ENCODE results near the gene THSD4.
A peak's percentile ranks its signal among the peaks of the same experiment; 100 is the strongest.

The THSD4 gene

GRCh38 chr15:71780115-71780976, 665.1 kb downstream of the THSD4 start:
- no peak for DNase-seq

- no peak for DNase-seq
Observed at GRCh38 chr15:71781179-71781964, 666.1 kb downstream of the THSD4 start.

- no peak for DNase-seq
Observed at GRCh38 chr15:71781965-71782265, 666.6 kb downstream of the THSD4 start.

- DNase-seq: no peak
Observed at GRCh38 chr15:71782422-71783165, 667.3 kb downstream of the THSD4 start.

DNA sequence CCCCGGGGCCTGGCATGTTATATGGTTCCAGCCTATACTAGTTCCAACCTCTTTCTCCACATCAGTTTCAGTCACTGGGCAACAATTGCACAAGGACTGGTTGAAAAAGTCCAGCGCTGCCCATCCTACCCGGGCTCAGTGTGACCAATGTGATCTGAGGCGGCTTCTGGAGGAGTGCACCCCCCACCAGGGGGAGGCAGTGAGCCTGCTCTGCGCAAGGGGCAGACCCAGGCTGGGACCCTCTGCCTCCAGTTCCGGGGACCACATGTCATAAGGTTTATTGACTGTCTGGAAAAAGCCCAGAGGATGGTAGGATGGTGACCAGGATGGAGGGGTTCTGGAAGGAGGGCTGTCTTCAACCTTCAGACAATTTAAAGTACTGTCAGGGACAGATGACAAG, 669.4 kb downstream of the THSD4 start:
- no peak for DNase-seq

GRCh38 chr15:71785996-71786395, 670.7 kb downstream of the THSD4 start:
- no peak for DNase-seq

DNA sequence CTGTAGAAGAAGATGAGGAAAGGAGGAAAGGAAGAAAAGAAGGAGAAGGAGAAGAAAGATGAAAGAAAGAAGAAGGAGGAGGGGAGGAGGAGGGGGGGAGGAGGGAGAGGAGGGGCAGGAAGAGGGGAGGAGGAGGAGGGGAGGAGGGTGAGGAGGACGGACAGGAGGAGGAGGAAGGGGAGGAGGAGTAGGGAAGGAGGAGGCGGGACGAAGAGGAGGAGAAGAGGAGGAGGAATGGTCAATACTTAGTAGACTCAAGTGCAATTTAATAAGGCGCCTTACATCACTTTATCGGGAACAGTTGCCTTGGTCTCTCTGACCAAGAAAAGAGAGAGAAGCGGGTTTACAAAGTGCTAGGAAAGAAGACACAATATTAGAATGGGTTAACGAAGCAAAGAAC, 671.4 kb downstream of the THSD4 start:
- no peak for DNase-seq

DNA sequence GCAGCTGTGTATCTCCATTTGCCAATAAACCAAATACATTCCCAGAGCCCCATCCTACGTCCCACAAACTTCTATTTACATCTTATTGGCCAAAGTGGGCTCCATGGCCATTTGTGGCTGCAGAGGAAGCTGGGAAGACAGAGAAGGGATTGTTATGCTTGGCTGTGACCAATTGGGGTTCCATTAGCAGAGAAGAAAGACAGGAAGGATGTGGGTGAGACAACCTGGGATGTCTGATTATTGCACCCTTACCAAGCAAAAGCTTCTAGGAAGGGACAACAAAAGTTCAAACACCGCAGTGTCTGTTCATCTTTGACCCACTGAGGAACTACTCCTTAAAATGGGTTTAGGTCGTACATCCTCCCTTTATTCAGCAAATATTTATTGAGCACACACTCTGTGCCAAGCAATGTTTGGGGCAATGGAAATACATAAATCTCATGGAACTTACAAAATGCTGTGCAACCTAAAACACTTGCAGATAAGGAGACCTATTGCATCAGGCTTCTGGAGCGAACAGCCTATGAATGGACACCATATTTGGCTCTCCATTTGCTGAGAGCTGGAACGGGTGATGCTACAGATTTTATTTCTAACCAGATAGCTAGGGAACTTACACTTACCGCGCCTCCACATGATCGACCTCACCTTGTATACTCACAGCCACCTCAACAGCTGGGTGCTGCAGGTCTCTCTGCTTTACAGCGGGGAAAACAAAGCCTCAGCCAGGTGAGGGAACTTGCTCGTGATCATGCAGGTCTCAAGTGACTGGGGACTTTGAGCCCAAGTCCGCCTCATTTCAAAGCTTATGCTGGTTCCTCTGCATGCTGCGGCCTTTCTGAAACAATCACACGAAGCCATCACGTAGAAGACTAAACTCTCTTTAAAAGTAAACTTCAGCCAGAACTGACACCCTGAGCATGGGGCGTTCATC, 673.6 kb downstream of the THSD4 start:
- no peak for DNase-seq

DNA sequence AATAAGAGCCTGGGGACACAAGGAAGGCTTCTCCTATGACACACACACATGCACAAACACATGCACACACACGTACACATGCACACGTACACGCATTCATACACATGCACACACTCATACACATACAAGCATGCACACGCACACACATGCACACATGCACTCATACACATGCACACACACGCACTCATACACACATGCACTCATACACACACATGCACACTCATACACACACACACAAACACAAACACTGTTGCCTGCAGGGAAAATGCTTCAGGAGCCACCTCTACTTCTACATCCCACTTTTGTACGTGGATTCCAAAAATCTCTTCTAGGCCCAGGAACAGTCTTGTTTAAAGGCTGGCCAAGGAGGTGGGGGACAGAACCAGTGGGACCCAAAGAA, 674.3 kb downstream of the THSD4 start:
- DNase-seq: no peak

DNA sequence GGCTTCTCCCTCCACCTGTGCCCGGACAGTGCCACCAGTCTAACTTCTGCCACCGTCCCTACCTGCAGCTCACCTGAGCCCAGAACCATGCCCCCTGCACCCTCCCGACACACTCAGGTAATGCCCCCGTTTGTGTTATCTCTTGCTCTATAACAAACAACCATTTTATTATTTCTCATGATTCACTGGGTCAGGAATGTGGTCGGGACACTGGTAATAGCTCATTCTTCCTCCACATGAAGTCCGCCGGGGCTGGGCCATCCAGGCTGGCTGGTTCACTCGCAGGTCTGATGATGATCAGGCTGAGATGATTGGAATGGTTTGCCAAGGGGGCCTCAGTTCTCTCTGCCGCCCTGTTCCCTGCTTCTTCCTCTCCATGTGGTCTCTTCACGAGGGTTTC, 674.8 kb downstream of the THSD4 start:
- no peak for DNase-seq

DNA sequence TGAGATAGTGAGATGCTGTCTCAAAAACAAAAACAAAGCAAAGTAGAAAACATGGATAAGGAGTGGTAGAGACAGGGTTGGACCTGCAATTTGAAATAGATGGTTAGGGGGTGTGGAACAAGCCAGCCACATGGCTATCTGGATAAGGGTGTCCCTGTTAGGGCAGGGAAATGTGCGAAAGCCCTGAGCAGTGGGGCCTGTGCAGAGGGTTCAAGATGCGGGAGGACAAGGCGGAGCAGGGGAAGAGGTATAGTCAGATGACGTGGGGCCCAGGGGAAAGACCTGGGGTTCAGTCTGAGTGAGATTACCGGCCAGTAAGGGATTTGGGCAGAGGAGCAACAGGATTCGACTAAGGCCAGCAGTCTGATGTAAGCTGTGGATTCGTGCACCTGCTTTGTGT, 676.7 kb downstream of the THSD4 start:
- DNase-seq: no peak

DNA sequence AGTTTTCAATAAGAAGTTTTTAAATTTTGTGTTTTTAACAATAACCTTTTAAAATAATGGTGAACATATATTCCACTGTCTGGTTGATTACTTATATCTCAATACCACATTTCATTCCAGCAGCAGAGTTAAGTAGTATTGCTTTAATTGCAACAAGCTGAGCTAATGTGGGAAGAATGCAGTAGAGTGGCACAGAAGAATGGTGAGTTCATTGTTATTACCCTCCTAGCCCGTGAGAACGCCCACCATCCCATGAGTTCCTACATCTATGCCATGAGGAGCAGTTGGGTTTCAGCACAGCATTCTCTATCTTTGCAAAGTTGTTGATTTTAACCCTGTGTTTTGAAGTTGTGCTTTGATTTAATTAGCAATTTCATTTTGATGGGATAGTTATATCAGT, 677.2 kb downstream of the THSD4 start:
- DNase-seq: no peak

DNA sequence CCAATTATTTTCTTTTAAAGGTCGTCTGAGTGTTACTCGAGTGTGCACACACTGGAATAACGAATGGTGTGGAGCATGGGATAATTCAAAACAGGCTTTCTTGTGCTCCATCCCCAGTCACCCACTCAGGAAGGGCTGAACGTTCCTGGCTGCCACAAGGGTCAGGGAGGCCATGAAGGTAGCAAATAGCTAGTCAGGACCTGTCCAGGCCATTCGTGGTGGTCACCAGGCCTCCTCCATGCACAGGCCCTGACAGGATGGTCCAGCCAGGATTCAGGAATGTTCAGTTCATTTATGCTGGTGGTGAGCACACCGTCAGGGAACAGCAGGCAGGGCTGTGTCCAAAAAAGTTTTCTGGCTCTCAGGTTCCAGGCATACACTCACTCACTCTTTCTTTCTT, 683.4 kb downstream of the THSD4 start:
- no peak for DNase-seq

DNA sequence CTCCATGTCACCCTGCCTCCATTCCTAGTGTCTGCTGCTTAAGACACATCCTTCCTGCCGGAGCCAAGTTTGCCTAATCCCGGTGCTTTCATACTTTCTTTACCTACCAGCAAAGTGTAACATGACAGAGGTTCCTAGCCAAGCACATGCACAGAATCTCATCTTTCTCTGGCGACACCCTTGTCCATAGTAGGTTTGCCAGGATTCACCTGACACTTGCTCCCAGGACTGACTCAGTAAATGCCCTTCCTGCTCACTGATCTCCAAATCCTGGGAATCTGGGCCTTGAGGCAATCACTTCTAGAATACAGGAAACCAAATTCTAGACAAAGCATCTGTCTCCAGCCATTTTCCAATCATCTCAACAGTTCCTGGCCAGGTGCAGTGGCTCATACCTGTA, 684.9 kb downstream of the THSD4 start:
- DNase-seq: no peak

DNA sequence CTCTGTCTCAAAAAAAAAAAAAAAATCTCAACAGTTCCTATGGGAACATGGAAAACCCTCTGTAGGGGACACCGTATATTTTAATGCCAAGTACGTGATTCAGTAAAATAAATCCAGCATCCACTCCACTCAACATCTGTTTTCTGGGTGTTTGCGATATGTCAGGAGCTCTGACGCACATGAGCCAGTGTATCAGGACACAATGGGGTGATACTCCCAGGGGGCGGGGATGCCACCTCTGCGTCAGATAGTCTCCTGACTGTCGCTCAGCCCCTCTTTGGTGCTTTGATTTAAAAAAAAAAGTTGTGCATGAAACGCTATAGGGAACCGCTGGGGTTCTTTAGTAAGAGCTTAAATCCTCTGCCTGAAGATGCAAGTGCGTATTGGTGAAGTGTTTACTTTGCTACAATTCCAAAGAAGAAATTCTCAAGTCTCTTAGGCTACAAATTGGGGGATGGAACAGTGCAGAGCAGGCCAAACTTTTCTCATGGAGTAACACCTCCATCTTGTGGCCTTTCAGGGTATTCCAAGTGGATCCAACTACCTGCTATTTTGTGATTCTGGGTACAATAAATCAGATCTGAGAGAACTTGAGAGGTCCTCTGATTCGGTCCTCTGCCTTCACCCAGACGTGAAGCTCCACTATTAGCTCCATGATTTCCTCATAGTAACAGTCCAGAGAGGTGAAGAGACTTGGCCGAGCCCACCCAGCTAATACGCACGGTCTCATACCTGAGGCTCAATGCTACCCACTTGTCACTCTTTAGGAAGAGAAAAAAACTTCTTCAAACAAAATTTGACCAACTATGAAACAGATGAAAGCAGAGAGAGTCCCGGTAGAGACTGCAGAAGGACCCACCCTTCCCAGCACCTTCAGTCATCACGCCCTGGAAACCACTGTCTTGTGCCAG, 685.8 kb downstream of the THSD4 start:
- peak; percentile 26 for DNase-seq

DNA sequence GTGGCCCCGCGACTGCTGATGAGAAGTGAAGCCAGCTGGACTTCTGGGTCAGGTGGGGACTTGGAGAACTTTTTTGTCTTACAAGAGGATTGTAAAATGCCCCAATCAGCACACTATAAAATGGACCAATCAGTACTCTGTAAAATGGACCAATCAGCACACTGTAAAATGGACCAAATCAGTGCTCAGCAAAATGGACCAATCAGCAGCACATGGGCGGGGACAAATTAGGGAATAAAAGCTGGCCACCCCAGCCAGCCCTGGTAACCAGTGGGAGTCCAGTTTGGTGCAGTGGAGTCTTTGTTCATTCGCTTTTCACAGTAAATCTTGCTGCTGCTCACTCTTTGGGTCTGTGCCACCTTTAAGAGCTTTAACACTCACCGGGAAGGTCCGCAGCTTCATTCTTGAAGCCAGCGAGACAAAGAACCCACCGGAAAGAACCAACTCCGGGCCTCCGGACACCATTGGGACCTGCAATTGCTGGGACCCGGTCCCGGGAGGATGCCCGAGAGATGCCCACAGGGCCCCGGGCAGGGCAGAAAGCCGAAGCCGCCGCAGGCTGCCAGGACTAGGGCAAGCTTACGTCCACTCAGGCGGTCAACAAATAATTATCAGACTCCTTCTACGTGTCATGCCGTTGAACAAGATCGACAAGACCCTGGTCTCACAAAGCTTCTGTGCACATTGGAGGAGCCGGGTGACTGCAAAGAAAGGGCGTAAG, 686.8 kb downstream of the THSD4 start:
- no peak for DNase-seq

- no peak for DNase-seq
Observed at GRCh38 chr15:71802770-71803169, 687.5 kb downstream of the THSD4 start.

GRCh38 chr15:71804226-71804625, 689.0 kb downstream of the THSD4 start:
- no peak for DNase-seq

DNA sequence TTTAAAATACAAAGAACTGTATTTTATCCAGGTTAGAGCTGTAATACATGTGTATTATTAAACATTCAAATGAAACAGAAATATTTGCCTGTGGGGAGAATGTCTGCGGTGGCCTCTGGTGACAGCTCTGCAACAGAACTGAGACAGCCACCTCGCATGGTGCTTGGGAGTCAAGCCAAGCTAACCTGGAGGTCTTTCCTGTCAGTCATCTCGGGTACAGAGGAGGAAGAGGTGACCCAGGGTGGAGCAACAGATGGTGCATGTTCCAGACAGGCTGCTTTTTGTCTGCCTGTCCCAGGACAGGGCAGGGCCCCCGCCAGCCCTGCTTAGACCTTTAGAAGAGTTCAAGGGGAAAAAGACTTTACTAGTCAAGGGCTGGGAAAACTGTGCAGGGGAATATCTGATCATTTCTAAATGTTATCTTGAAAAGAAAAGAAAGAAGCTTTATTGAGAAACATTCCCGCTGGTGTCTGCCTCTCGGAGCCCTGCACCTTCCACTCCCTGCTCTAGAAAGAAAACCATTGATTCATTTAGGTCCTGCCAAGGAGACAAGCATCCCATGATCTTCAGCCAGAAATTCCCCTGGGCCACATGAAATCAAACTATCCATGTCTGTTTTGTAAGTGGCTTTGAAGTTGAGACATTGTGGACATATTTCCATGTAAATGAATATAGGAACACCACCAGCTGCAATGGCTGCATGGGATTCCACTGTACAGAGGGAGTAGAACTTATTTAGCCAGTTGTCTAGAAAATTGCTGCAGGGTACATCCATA, 689.6 kb downstream of the THSD4 start:
- no peak for DNase-seq

GRCh38 chr15:71806452-71806931, 691.2 kb downstream of the THSD4 start:
- no peak for DNase-seq

All from NCI-H446 treated with DMSO at 0.1 percent for 48 hours (cell line).